ENCODE results near the gene ERC1.
"Not testable (repeated sequence)": the region's sequence is repeated elsewhere in the genome, so short reads cannot be mapped to it uniquely, and the experiment has no call there.

ERC1 gene

GRCh38 chr12:1069846-1070245, 78.8 kb downstream of the ERC1 start:
- no peak for DNase-seq (ENCODE audit: extremely low read depth in 1 of 2, low read depth in 1 of 2)

DNA sequence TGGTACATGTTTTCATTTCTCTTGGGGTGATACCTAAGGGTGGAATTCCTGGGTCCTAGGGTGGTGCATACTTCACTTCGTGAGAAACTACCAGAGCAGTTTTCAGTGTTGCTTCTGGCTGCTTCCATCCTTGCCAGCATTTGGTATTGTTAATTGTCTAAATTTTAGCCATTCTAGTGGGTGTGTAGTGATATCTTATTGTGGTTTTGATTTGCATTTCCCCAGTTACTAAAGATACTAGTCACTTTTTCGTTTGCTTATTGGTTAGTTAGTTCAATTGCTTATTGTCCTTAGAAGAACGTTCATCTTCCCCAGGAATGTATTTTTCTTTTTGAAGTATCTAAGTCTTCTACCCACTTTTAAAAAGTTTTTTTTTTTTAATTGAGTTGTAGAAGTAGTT, 80.2 kb downstream of the ERC1 start:
- no peak for DNase-seq (ENCODE audit: extremely low read depth in 1 of 2, low read depth in 1 of 2)

DNA sequence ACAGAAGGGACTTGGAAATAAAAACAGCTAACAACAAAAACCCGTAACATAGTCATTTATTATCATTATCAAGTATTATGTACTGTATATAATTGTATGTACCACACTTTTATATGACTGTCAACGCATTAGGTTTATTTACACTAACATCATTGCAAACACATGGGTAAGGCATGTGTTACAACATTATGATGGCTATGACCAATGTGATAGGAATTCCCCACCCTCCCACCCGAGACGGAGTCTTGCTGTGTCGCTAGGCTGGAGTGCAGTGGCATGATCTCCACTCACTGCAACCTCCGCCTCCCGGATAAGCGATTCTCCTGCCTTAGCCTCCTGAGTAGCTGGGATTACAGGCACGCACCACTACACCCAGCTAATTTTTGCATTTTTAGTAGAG, 82.6 kb downstream of the ERC1 start:
- DNase-seq (ENCODE audit: extremely low read depth in 1 of 2, low read depth in 1 of 2): no peak

GRCh38 chr12:1077036-1077803, 86.2 kb downstream of the ERC1 start:
- DNase-seq (ENCODE audit: extremely low read depth in 1 of 2, low read depth in 1 of 2): no peak

DNA sequence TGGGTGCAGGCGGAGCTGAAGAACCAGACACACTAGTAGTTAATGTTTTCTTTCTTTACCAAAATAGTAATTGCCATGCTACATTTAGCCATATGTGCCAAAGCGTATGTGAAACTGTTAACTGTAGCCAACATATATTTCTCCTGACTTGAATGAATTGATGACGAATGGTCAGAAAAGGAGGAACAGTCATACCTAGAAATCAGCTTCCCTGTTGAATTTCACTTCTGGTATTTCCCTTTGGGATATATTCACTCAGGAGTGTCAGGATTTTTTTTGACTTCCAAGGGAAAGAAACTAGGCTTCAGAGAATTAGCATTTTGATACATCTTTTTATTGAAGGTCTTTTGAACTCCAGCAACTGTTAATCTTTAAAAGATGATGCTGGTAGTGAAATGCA, 87.0 kb downstream of the ERC1 start:
- DNase-seq (ENCODE audit: extremely low read depth in 1 of 2, low read depth in 1 of 2): no peak

DNA sequence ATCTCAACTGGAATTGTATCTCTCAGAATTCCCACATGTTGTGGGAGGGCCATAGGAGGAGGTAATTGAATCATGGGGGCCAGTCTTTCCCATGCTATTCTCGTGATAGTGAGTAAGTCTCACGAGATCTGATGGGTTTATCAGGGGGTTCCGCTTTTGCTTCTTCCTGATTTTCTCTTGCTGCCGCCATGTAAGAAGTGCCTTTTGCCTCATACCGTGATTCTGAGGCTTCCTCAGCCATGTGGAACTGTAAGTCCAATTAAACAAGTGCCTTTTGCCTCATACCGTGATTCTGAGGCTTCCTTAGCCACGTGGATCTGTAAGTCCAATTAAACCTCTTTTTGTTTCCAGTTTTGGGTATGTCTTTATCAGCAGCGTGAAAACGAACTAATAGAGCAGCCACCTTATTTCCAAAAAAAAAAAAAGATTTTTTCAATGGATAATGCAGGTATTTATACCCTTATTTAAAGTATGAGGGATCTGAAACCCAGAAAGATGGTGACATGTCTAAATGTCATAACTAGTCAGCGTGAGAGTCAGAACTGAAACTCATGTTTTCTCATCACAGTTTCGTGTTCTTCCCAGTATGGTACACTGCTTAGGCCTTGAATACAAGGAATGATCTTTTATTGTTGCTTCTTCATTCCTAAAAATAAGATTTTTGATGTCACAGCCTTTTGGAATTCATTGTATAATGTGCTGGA, 89.6 kb downstream of the ERC1 start:
- no peak for DNase-seq (ENCODE audit: extremely low read depth in 1 of 2, low read depth in 1 of 2)

DNA sequence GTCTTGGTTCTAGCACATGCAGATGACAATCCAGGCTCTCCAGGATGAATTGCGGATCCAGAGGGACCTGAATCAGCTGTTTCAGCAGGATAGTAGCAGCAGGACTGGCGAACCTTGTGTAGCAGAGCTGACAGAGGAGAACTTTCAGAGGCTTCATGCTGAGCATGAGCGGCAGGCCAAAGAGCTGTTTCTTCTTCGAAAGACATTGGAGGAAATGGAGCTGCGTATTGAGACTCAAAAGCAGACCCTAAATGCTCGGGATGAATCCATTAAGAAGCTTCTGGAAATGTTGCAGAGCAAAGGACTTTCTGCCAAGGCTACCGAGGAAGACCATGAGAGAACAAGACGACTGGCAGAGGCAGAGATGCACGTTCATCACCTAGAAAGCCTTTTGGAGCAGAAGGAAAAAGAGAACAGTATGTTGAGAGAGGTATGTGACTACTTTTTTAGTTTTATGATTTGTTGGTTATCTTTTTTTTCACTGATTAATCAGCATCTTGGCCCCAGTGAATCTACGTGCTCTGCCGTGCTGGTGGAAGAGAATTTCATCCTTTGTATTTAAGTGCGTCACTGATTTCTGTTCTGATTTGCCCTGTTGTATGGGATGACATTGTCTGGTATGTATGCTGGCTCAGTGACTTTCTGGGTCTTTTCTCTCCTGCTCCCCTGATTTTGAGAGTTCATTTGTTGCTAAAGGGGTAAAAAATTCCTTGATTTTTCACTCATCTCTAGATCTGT, 92.3 kb downstream of the ERC1 start:
- no peak for DNase-seq (ENCODE audit: extremely low read depth in 1 of 2, low read depth in 1 of 2)

- DNase-seq (ENCODE audit: extremely low read depth in 1 of 2, low read depth in 1 of 2): no peak
Observed at GRCh38 chr12:1083889-1084262, 92.9 kb downstream of the ERC1 start.

DNA sequence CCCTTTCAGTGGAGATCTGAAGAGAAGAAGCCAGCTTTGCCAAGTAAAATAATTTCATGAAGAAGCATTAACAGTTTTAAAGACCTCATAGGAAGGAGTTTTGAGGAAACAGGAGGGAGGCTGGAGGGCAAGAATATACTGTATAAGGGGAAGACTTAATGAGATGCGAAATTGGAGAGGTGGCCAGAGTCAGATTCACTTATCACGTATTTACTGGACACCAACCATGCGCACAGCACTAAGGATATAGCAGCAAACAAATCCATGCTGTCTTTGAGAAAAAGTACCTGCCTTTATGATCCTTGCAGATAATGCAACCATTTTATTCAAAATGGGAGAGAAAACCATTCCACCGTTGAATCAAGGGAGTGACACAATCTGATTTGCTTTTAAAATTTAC, 100.3 kb downstream of the ERC1 start:
- no peak for DNase-seq (ENCODE audit: extremely low read depth in 1 of 2, low read depth in 1 of 2)

DNA sequence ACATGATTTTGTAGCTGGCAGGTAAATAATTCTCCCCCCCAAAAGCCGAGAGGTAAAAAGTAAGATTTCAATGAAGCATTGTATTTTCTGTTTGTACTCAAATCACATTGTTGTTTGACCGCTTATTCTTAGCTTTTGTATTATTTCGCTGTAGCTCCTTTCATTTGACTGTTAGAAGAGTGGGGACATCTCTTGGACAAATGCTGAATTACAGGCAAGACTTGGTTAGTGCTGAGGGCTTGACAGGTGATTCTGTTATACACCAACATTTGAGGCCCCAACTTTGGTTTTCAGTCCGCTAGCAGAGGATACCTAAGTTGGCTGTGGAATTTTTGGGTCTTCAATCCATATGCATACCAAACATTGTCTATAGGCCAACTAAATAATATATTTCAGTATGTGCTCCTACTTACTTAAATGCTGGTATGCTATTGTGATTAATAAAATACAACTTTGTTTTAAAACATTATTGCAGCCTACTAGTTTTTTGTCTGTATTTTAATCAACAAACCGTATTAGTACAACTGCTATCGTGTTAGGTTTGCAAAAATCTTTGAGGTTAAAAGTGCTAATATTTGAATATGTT, 102.2 kb downstream of the ERC1 start:
- no peak for DNase-seq (ENCODE audit: extremely low read depth in 1 of 2, low read depth in 1 of 2)

DNA sequence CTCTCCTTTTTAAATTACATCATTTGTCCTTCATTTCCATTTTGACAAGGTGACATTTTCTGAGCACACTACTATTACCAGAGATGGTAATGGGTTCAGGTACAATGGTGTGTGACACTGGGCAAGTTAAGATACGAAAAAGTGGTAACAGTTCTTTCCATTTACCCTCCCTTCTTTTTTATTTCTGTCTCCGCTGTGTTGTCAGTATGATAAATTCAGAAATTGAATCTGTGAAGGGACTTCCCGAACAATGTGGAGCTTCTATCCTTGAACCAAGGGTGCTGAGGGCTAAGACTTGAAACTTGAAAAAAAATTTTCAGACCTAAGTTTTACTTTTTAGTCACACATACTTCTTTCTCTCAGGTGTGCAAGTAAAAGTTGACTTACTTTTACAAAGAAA, 103.7 kb downstream of the ERC1 start:
- no peak for DNase-seq (ENCODE audit: extremely low read depth in 1 of 2, low read depth in 1 of 2)

DNA sequence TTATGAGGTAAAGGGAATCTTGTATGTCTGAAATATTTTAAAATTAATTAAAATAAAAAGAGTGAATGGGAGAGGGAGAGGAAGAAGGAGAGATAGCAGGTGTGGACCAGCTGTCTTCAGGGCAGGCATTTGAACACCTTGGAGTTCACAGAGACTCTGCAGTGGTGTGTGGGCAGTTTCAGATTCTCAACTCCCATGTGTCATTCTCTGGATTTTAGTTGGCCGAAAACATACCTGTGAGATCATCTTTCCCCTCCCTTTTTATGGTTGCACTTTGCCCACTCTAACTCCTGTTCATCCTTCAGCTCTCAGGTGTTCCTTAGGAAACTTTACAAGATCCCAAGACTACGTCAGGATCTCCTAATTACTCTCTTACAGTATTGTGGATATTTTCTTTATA, 108.1 kb downstream of the ERC1 start:
- DNase-seq (ENCODE audit: extremely low read depth in 1 of 2, low read depth in 1 of 2): no peak

GRCh38 chr12:1099618-1100017, 108.6 kb downstream of the ERC1 start:
- not testable (repeated sequence) for DNase-seq (ENCODE audit: extremely low read depth in 1 of 2, low read depth in 1 of 2)

DNA sequence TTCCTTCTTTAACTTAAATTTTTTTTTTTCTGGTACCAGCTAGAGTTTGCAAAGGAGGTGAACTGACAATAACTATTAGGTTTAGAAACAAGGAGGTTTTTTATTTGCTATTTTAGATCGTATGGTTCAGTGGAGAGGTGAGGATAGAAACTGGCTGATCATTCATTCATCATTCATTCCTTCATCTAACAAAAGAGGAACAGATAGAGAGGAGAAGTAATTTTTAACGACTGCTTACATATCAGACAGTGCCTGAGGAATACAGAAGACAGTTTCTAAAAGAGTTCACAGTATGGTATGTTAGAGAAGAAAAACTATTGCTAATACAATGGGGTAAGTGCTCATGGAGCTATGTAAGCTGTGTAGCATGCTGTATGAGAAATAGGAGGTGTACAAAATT, 111.1 kb downstream of the ERC1 start:
- no peak for DNase-seq (ENCODE audit: extremely low read depth in 1 of 2, low read depth in 1 of 2)

GRCh38 chr12:1102791-1103450, 111.9 kb downstream of the ERC1 start:
- DNase-seq (ENCODE audit: extremely low read depth in 1 of 2, low read depth in 1 of 2): no peak

- no peak for DNase-seq (ENCODE audit: extremely low read depth in 1 of 2, low read depth in 1 of 2)
Observed at GRCh38 chr12:1103632-1104031, 112.6 kb downstream of the ERC1 start.

GRCh38 chr12:1104088-1104800, 113.2 kb downstream of the ERC1 start:
- no peak for DNase-seq (ENCODE audit: extremely low read depth in 1 of 2, low read depth in 1 of 2)

- no peak for DNase-seq (ENCODE audit: extremely low read depth in 1 of 2, low read depth in 1 of 2)
Observed at GRCh38 chr12:1107669-1108068, 116.6 kb downstream of the ERC1 start.

- DNase-seq (ENCODE audit: extremely low read depth in 1 of 2, low read depth in 1 of 2): no peak
Observed at GRCh38 chr12:1108276-1108675, 117.3 kb downstream of the ERC1 start.

GRCh38 chr12:1115484-1116231, 124.6 kb downstream of the ERC1 start:
- no peak for DNase-seq (ENCODE audit: extremely low read depth in 1 of 2, low read depth in 1 of 2)

Data from activated CD8-positive, alpha-beta memory T cell treated with anti-CD3 and anti-CD28 coated beads for 1 hour (primary cell).